NCI-H128 (cell line): ENCODE measurements around the gene RSPH1.
A peak's percentile ranks its signal among the peaks of the same experiment; 100 is the strongest.

ENCODE experiments used
- DNase-seq: peaks from one replicate; lab custom pipeline; 2025; ENCODE audit not compliant: unreplicated experiment; lab: John Stamatoyannopoulos, UW

RSPH1 gene

GRCh38 chr21:42513985-42514882 lies 18.2 kb upstream of the RSPH1 start:
- DNase-seq, result no peak

DNA sequence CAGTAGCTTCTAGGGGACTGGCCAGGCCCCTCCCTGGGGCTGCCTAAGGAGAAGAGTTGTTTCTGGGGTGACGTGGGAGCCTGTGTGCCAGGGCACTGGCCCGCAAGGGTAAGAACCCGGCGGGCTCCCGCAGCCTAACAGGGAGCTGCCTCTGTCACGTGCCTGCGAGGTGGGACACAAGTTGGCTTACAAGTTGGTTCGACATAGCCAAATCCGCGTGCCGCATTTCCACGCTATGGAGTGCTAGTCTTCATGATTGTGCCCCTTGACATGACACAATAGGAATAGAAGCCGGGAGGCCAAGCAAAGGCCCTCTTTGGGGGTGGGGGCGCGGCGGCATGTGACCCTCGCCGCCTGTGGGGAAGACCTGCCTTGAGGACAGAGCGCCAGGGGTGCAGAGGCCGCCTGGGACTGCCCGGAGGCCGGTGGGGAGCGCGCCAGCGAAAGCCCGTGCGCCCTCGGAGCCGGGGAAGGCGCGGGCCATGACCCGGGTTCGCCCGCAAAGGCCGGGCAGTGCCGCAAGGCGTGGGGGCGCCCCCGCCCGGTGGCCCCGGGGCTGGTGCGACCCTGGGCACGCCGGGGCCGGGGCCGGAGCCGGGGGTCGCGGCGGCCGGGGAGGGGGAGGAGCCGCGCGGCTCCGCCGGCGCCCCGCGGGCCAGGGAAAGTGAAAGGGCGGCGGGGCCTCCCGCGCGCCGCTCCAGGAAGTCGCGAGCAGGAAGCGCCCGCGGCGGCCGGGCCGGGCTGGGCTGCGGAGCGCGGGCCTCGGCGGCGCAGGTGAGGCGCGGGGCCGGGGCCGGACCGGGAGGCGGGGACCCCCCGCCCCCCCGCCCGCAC lies 17.3 kb upstream of the RSPH1 start, which contains the start of gene SLC37A1:
Gene SLC37A1, plus strand, starts transcription at position 702 of the 834 bp plus-strand sequence. CDS start 4,603 bp downstream, outside the sequence.
- no peak for DNase-seq

- DNase-seq, result no peak
Measured at GRCh38 chr21:42512346-42513034, 16.5 kb upstream of the RSPH1 start.

DNA sequence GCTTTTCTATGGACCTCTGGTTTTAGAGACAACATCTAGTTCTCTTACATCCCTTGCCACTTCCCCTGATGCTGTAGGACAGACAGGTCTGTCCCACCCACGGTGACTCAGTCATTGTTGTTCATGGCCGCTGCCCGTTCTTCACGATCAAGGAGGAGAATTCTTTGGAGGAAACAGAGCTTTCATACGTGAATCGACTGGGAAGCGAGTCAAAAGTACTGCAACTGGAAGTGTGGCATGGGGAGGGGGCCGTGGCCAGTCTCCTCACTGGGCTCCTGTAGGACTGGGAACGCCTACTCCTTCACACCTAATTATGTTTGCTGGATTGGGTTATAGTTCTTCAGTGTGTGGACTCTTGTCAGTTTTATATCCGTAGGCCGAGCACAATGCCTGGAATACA lies 13.2 kb upstream of the RSPH1 start:
- no peak for DNase-seq

DNA sequence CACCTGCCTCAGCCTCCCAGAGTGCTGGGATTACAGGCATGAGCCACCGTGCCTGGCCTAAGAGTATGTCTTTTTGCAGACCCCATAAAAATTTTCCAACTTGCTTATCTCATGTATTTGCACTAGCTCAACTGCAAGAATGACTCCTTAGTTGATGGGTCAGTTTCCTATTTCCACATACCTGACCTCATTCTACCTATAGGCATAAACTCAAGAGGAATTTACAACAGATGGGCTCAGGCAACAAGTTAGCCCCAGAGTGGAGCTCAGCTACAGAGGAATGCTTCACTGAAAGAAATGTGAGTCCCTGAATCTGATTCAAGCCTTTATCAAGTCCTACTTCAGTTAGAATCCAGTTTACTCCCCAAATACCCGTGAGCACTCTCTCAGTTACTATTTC lies 12.3 kb upstream of the RSPH1 start:
- no peak for DNase-seq

DNA sequence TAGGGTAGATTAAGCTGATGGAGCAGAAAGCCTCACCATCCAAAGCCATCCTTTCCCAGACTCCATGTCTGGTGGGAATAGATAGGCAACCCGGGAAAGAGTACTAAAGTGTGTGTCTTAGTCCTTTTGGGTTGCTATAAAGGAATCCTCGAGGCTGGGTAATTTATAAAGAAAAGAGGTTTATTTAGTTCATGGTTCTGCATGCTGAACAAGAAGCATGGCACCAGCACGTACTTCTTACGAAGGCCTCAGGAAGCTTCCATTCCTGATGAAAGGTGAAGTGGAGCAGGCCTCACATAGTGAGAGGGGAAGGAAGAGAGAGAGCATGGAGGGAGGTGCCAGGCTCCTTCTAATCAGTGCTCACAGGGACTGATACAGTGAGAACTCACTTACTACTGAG lies 11.4 kb upstream of the RSPH1 start:
- DNase-seq, result no peak

DNA sequence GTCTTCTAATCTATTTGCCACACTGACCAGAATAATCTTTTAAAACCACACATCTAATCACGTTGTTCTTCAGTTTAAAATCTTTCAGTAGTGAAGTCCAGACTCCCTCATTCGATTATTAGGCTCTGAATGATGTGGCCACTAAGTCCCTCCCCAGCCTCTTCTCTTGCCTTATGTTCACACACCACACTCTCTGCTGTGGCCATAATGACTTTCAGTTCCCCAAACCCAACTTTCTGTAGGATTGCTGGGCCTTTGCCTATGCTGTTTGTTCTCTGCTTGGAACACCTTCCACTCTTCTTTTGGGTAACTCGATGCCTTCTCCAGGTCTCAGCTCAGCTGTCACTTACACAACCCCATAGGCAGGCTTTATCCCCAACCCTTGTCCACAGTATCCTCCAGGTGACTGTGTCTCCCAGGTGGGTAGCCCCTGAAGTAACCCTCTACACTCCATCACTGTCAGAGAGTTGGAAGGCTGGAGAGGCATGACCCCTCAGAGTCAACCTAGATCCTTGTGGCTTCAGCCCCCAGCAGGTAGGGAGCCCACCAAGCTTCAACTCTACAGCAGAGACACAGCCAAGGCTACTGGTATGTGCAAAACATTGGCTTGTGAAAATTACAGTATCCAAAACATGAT lies 9.2 kb upstream of the RSPH1 start:
- no peak for DNase-seq

GRCh38 chr21:42503711-42504110 lies 7.7 kb upstream of the RSPH1 start:
- no peak for DNase-seq

- no peak for DNase-seq
Measured at GRCh38 chr21:42500736-42501135, 4.7 kb upstream of the RSPH1 start.

DNA sequence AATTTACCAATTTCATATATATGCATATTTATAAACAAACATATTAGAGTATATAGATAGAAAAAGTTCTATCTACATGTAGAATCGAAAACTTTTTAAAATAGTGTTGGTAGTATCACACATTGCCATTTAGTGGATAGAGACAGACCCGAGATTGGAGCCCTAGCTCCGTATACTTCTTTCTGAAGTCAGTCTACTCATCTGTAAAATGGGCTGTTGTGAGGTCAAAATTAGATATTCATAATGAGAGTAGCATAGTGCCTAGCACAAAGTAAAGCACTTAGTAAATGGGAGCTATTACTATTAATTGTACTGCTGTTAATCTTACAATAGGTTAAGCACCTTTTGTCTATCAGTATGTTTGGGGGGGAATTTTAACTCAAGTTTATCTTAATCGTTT lies 4.2 kb upstream of the RSPH1 start:
- no peak for DNase-seq

DNA sequence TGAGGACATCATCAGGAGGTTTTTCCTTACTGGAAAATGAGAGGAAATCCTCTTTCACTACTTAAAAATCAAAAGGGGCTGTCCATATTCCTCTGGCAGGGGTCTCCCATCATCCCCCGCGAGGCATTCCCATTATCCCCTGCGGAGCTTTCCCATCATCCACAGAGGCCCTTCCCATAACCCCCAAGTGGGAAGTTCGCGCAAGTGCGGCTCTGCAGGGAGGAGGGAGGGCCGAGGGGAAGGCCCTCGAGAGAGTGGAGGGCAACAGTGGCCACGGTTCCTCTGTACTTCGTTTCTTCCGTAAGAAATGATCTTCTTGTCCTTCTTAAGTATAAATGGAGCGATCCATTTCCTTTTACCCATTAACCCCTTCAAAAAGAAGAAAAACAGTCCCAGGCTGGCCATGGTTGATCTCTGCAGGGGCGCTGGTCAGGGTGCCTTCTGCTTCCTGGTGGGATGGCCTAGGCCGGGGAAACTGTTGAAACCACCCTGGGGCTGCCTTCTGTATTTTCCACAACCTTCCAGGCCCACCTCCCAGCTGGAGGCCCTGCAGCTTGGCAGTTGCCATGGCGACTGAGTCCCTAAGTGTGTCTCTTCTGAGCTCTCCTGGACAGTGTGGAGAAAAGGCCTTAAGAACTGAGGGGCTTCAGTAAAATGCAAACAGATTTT lies 3.6 kb upstream of the RSPH1 start:
- no peak for DNase-seq

GRCh38 chr21:42498012-42498411 lies 2.0 kb upstream of the RSPH1 start:
- DNase-seq, result no peak

GRCh38 chr21:42496839-42497202 lies 797 bp upstream of the RSPH1 start:
- DNase-seq, result no peak

DNA sequence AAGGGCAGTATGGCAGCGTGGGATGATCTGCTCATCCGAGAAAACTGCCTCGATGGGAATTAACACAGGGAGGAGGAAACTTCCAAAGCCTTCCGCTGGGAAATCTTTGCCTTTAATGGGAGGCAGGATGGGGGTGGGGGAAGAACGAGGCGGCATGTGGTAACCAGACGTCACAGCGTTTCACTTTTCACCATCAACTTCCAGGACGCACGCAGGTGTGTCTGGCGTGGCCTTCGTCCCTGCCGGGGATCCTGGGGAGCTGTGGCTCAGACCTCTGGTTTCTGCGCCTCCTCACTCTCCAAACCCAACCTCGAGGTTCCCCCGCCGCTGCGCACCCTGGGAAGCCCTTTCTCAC lies 282 bp downstream of the RSPH1 start:
- peak; percentile 75 for DNase-seq

DNA sequence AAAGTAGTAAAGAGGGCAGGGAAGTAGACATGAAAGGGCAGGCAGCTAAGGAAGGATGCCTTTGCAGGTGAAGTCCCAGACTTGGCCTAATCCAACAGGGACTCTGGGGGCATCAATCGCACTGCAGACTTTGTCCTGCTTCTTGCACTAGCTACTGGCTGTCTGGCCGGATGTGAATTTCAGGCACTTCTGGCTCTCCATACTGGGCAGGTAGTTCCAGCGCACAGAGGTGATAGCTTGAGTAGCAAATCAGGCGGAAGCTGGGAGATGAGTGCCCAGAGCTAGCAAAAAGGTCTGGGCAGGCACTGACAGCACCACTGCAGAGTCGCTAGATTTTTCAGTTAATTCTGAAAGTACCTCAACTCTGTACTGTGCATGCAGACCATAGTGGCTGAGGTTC lies 997 bp downstream of the RSPH1 start:
- DNase-seq, result no peak

DNA sequence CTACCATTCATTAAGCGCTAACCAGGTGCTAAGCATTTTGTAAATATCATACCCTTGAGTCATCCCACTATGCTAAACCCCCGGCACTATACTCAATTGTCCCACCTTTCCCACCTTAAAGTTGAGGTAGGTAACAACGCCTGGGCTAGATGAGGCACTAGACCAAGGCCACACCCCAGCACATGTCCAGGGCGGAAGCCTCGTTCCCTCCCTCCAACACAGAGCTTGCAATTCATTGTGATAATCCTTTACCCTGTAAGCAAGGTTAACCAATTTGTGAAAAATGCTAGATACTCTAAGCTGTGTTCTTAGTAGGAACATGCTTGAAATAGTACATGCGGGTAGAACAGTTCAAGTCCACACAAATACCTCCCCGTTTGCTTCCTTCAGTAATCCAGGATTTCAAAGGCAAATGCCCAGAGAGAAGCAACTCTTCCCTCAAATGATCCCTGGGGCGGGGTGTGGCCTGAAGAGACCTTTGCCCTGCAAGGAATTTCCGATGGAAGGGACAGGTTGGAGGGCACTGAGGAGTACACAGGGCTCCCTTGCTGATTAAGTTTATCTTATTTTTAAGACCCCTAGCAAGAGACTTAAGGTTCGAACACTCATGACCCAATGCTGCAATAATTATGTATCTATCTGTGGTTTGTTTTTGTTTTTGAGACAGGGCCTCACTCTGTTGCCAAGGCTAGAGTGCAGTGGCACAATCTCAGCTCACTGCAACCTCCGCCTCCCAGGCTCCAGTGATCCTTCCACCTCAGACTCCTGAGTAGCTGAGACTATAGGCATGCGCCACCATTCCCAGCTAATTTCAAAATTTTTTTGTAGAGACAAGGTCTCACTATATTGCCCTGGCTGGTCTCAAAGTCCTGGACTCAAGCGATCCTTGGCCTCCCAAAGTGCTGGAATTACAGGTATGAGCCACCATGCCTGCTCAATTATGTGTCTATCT lies 2.6 kb downstream of the RSPH1 start:
- no peak for DNase-seq

- DNase-seq, result no peak
Measured at GRCh38 chr21:42492201-42492600, 3.8 kb downstream of the RSPH1 start.

- no peak for DNase-seq
Measured at GRCh38 chr21:42491328-42491727, 4.7 kb downstream of the RSPH1 start.

DNA sequence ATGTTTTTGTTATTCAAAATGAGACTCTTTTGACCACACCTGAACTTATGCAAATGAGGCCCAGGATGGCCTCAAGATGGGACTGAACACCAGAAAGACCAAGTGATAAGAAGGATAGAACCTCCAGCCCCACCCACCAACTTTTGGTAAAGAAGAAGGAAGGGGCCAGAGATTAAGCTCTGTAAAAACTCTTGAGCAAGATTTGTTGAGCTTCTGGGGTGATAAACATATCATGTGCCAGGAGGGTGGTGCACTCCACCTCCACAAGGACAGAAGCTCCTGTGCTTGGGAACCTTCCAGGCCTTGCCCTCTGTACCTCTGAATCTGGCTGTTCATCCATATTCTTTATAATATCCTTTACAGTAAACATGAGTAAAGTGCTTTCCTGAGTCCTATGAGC lies 5.3 kb downstream of the RSPH1 start:
- no peak for DNase-seq
